Measurements from ENCODE around the gene KSR2. TPM values are rescaled to one million over a fixed set of nuclear protein-coding genes. Genes with fewer than 3 reads are reported as not detected.

The KSR2 gene
- total RNA-seq, 2 experiments from 2014 or later = 0.03 to 0.15 TPM

DNA sequence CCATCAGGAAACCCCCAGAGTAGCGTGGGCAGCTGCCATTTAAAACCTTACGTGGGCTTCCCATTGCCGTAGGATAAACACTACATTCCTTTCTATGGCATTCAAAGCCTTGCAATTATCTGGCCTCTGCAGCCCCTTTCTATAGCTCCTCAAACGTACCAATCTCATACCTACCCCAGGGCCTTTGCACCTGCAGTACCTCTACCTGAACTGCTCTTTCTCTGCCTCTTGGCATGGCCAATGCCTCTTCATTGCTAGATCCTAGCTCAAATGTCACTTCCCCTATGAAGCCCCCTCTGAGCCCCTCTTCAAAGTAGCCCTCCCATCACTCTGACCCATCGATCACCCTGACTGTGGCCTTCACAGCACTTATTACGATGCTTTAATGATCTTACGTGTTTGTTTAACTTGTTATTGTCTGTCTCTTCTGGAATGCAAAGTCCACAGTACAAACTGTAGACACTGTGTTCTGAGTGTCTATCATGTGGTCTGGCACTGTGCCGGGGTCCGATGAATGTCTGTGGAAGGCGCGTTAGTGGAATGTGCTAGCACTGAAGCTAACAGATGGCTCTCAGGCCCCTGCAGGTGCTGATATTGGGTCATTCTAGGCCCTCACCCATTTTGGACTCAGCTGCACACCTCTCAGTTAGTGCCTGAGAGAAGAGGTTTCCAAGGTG is 450.1 kb downstream of the KSR2 start:
- H3K4me1 ChIP-seq (ENCODE audit: insufficient read depth, low read length, poor library complexity, severe bottlenecking) = no peaks in the 10 kb centered on the region
- H3K27ac ChIP-seq (ENCODE audit: low read depth, low read length, poor library complexity, severe bottlenecking) = no peak overlapping the region
- no peak overlapping the region for H3K4me3 ChIP-seq (ENCODE audit: low read depth, low read length, poor library complexity, severe bottlenecking)
- BruUV-seq (replicated peaks) = no TSS peak
- H3K79me2 ChIP-seq (ENCODE audit: insufficient read depth, low read depth, low read length) = no peaks in the 10 kb centered on the region
- intact Hi-C loops (cut with micrococcal nuclease; ENCODE audit: unreplicated experiment) = no loop called here
- no peaks in the 10 kb centered on the region for H3K9me2 ChIP-seq (ENCODE audit: insufficient read depth, low read length)
- ChIA-PET POLR2A (no interaction called here), CTCF (ENCODE audit: unreplicated experiment) (no interaction called here)
- H4K20me1 ChIP-seq (ENCODE audit: insufficient read depth, low read length) = no peaks in the 10 kb centered on the region
- no peak overlapping the region for H3K4me2 ChIP-seq (ENCODE audit: low read length)
- H3K9me3 ChIP-seq (ENCODE audit: low read length) = no peaks in the 10 kb centered on the region
- TF ChIP-seq CTCF (conservative IDR thresholded peaks at IDR 0.05; ENCODE audit: low read length) (no peak), EZH2phosphoT487 (IDR thresholded peaks at IDR 0.05; ENCODE audit: borderline replicate concordance, low read depth, low read length) (no peak)
- no peak overlapping the region for H2AFZ ChIP-seq (ENCODE audit: low read length)
- DNase-seq (ENCODE audit: low spot score) = no peak
- H3K36me3 ChIP-seq (ENCODE audit: insufficient read depth, low read length) = no peaks in the 10 kb centered on the region

- Histone ChIP-seq H4K20me1 (ENCODE audit: insufficient read depth, low read length) (no peaks in the 10 kb centered on the region), H3K4me2 (ENCODE audit: low read length) (no peak overlapping the region), H3K9me3 (ENCODE audit: low read length) (no peaks in the 10 kb centered on the region), H3K79me2 (ENCODE audit: insufficient read depth, low read depth, low read length) (no peaks in the 10 kb centered on the region), H2AFZ (ENCODE audit: low read length) (no peak overlapping the region), H3K4me1 (ENCODE audit: insufficient read depth, low read length, poor library complexity, severe bottlenecking) (no peaks in the 10 kb centered on the region), H3K27ac (ENCODE audit: low read depth, low read length, poor library complexity, severe bottlenecking) (no peak overlapping the region), H3K9me2 (ENCODE audit: insufficient read depth, low read length) (no peaks in the 10 kb centered on the region), H3K4me3 (ENCODE audit: low read depth, low read length, poor library complexity, severe bottlenecking) (no peak overlapping the region), H3K36me3 (ENCODE audit: insufficient read depth, low read length) (no peaks in the 10 kb centered on the region)
- CTCF ChIA-PET (ENCODE audit: unreplicated experiment) = no interaction called here
- no TSS peak for BruUV-seq (replicated peaks)
- TF ChIP-seq EZH2phosphoT487 (IDR thresholded peaks at IDR 0.05; ENCODE audit: borderline replicate concordance, low read depth, low read length) (no peak), CTCF (conservative IDR thresholded peaks at IDR 0.05; ENCODE audit: low read length) (no peak)
- DNase-seq (ENCODE audit: low spot score) = no peak
- POLR2A ChIA-PET = no interaction called here
- intact Hi-C loops (cut with micrococcal nuclease; ENCODE audit: unreplicated experiment) = no loop called here
These were observed 451.5 kb downstream of the KSR2 start for GRCh38 chr12:117517219-117517739.

DNA sequence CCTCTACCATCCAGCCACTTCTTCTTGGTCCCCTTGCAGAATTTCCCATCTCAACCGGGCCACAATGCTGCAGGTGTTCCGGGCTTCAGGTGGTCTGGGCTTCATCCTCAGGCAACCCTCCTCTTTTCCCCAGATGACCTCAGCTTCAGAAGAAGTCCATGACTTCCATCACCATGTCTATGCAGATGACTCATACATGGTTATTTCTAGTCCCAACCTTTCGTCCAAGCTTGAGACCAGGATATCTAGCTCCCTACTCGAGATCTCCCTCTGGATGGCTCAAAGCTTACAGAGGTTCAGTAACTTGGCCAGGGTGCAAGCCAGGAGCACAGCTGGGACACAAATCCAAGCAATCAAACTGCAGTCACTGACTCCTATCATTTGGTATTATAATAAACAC is 452.8 kb downstream of the KSR2 start:
- Histone ChIP-seq H2AFZ (ENCODE audit: low read length) (no peak overlapping the region), H3K79me2 (ENCODE audit: insufficient read depth, low read depth, low read length) (no peaks in the 10 kb centered on the region), H3K9me3 (ENCODE audit: low read length) (no peaks in the 10 kb centered on the region), H4K20me1 (ENCODE audit: insufficient read depth, low read length) (no peaks in the 10 kb centered on the region), H3K9me2 (ENCODE audit: insufficient read depth, low read length) (no peaks in the 10 kb centered on the region), H3K27ac (ENCODE audit: low read depth, low read length, poor library complexity, severe bottlenecking) (no peak overlapping the region), H3K36me3 (ENCODE audit: insufficient read depth, low read length) (no peaks in the 10 kb centered on the region), H3K4me1 (ENCODE audit: insufficient read depth, low read length, poor library complexity, severe bottlenecking) (no peaks in the 10 kb centered on the region), H3K4me2 (ENCODE audit: low read length) (no peak overlapping the region), H3K4me3 (ENCODE audit: low read depth, low read length, poor library complexity, severe bottlenecking) (no peak overlapping the region)
- ChIA-PET POLR2A (no interaction called here), CTCF (ENCODE audit: unreplicated experiment) (no interaction called here)
- no peak for TF ChIP-seq CTCF (conservative IDR thresholded peaks at IDR 0.05; ENCODE audit: low read length)
- TF ChIP-seq EZH2phosphoT487 (IDR thresholded peaks at IDR 0.05; ENCODE audit: borderline replicate concordance, low read depth, low read length) = no peak
- no TSS peak for BruUV-seq (replicated peaks)
- intact Hi-C loops (cut with micrococcal nuclease; ENCODE audit: unreplicated experiment) = no loop called here
- DNase-seq (ENCODE audit: low spot score) = no peak

Data from OCI-LY7 (cell line).